NOMO-1 treated with DMSO at 0.1 percent for 48 hours (cell line): ENCODE measurements around the gene ABHD16B.
"Not testable (repeated sequence)": the region's sequence is repeated elsewhere in the genome, so short reads cannot be mapped to it uniquely, and the experiment has no call there.

ENCODE experiments used
- DNase-seq: peaks from one replicate; lab custom pipeline; 2025; ENCODE audit not compliant: unreplicated experiment; lab: John Stamatoyannopoulos, UW

Gene ABHD16B

DNA sequence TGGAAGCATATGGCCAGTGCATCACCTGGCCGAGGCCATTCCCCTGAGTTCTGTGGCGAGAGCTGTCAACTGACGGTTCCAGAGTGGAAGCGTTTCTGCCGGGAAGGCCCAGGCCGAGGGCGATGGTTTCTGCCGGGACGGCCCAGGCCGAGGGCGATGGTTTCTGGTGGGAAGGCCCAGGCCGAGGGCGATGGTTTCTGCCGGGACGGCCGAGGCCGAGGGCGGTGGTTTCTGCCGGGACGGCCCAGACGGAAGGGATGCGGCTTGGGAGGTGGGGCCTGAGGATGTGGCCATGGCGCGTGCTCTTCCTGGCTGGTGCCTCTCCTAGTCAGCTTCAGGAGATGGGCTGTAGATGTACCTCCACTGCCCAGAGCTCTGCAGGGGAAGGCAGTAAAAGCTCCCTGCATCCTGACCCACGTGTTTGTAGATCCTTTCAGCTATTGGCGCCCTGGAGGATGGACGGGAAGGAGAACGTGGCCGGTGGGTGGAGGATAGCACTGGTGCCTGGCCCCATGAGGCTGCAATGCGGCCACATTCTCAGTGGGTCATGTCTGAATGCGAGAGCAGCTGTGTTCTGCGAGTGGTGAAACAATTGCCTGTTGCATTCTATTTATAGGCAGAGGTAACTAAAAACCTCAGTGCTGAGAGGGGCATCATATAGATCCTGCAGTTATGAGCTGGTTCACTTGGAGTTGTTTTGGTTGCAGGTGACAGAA lies 16.6 kb downstream of the ABHD16B start:
- no peak for DNase-seq

DNA sequence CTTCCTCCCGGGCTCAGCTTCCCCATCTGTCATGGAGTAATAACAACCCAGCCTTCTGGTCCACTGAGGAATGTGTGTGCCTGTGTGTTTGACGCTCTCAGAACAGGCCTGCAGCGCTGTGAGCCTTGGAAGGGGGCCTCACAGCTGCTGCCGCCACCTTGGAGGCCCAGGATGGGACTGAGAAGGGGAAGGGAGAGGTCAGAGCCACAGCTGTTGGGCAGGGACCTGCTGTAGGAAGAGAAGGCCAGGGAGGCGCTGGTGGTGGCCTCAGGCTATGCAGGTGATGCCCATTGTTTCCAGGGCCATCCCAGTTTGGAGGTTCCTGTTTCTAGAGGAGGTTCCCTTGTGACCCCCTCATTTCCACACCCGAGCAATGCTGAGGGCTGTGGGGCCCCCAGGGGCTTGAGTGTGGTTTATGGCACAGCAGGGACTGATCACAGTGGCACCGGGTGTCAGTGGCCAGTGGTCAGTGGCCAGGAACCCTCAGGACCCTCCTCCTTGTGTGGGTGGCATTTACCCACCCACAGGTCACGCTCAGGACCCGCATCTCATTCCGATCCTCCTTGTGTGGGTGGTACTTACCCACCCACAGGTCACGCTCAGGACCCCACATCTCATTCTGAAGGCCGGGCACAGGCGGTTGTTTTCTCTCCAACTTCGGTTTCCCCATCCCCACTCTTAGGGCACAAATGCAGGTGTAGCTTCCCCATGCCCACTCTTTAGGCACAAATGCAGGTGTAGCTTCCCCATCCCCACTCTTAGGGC lies 17.8 kb downstream of the ABHD16B start:
- DNase-seq, result no peak

GRCh38 chr20:63880901-63881300 lies 19.6 kb downstream of the ABHD16B start:
- not testable (repeated sequence) for DNase-seq

GRCh38 chr20:63881451-63882226 lies 20.3 kb downstream of the ABHD16B start:
- DNase-seq, result no peak

DNA sequence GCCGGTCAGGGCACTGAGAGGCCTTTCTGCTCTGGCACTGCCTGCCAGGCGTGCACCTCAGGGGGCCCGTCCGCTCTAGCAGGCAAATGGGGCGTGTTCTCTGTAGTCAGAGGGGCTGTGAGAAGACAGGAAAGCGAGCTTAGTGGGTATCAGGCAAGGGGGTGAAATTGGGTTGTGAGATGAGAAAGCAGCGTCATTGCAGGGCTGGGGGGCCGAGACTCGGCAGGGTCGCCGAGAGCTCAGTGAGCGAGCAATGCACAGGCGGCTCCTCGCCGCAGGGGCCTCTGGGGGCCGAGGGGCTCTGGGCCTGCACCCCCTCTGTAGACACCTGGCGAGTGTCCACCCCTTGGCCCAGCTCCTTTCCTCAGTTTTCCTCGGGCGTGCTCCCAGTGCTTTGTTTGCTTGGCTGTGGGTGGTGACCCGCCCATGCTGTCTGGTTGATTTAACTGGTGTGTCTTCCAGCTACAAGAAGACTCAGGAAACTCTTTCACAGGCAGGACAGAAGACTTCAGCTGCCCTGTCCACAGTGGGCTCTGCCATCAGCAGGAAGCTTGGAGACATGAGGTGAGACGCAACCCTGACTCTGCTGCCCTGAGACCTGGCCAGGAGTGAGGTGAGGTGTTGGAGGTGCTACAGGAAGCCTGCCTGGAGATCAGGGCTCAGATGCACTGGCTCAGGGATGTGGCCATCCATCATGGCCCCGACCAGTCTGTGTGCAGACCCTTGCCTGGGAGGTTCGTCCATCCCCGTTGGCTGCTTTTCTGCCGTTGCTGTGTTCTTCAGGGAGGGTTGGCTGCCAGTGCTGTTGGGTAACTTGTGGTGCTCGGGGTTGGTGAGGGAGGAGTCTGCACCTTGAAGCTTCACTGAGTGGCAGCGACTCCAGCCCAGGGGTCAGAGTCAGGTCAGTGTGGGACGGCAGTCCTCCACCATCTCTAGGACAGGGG lies 21.2 kb downstream of the ABHD16B start:
- no peak for DNase-seq

DNA sequence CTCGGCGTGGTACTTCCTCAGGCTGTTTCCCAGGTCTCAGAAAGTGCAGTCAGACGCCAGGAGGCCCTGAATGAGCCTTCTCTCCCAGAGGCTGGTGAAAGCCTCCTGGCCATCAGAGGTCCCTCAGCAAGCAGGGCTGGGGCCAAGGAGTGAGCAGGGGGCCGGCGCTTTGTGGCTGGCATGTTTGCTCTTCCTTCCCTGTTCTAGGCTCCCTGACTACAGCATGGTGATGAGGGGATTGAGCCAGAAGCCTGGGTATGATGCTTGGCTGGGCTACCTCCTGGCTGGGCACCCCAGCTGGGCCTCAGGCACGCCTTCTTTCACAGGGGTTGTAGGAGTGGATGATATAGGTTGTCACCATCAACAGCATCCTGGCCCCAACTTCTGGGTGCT lies 21.9 kb downstream of the ABHD16B start:
- no peak for DNase-seq

DNA sequence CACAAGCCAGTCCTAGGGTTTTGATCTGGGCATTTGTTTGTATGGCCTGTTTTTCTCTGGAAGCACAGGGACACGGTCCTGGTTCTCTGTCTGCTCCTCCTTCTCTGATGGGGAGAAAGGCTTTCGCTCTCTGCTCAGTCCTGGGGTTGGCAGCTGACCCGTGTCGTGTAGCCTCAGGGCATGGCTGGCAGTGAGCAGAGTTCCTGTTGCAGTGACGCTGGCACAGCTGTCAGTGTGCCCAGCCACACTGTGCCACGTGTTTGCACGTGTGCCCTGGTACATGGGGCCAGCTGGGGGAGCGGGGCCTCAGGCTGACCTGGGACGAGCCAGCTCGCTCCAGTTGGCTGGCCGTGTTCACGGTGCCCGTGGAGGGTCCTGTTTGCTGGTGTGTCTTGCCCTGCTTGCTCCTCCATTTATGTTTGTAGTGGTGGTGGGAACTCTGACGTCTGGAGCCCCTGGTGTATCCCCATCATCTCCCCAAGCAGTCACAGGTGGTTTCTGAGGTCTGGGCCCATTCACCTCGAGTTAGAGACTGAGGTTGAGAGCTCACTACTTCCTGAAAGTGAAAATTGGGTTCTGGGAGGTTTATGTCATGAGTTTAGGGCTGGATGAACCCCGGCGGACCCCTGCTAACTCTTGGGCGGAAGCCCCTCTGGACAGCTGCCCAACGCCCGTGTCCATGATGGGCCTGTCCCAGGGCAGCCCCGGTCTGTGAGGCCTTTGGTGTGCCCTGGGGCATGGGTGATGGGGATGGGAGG lies 23.4 kb downstream of the ABHD16B start:
- no peak for DNase-seq

GRCh38 chr20:63885264-63886053 lies 24.2 kb downstream of the ABHD16B start:
- DNase-seq, result no peak

DNA sequence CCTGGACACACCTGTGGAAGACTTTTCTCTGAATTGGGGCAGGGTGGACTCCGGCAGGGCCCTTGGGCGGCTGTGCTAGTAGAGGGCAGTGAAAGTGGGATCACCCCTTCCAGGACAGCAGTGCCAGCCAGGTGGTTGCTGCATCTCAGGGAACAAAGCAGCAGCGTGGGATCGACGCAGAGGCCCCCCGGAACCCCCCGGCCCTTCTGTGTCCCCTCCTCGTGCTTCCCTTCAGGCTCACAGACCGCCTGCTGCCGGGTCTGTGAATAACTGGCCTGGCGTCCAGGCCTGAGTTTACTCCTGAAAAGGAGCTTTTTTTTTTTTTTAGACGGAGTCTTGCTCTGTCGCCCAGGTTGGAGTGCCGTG lies 24.7 kb downstream of the ABHD16B start:
- no peak for DNase-seq

- DNase-seq, result no peak
These were observed 25.6 kb downstream of the ABHD16B start for GRCh38 chr20:63886921-63887320.

- no peak for DNase-seq
These were observed 28.2 kb downstream of the ABHD16B start for GRCh38 chr20:63889241-63890200.

GRCh38 chr20:63890201-63890576 lies 28.9 kb downstream of the ABHD16B start:
- DNase-seq, result peak; percentile 4

DNA sequence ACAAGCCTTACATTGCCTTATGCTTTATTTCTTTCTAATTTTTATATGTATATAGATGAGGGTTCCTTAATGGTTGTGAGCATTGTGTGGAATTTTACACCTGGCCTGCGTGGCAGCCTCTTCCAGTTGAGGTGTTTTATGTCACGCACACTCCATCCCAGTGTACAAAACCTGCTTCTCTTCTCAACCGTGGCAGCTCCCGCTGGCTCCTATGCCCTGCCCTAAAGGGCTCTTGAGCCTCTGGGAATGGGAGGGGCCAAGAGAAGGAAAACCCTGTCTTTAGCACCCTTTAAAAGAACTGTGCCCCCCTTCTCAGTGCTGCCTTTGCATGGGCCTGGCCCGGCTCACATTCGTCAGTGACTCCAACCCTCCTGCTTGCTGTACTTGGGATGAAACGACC lies 29.3 kb downstream of the ABHD16B start:
- no peak for DNase-seq

GRCh38 chr20:63891061-63892002 lies 30.0 kb downstream of the ABHD16B start:
- DNase-seq, result no peak

DNA sequence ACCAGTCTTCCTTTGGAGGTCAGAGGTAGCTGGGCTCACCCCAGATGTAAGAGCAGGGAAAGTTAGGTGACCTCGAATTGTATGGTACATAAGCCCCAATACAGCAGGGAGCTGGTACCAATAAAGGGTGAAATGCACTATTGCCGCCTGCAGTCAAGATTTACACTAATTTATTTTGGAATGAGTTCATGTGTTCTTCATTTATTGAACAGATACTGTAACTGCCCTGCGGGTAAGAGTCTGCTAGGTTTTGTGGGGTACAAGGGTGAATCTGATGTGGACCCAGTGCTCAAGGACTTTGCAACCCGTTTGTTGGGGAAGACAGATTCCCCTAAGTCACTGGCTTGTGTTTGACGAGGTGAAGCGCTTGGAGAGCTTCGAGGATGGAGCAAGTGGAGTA lies 31.1 kb downstream of the ABHD16B start:
- no peak for DNase-seq

- no peak for DNase-seq
These were observed 32.7 kb downstream of the ABHD16B start for GRCh38 chr20:63893999-63894357.
